Fibroblast of lung (primary cell): ENCODE data around the gene CHTF18. TPM values are rescaled to one million over a fixed set of nuclear protein-coding genes. Genes with fewer than 3 reads are reported as not detected.
A peak's percentile ranks its signal among the peaks of the same experiment; 100 is the strongest.

Experiments used
- DNase-seq, 2 donors: peaks; one replicate each; pipeline versions ENCODE4 v3.0.0 to v3.0.0-alpha.2; 2010; ENCODE audit warnings: low read depth in 2 of 2
- H2AFZ ChIP-seq: 2 replicates; pipeline ENCODE4 v1.5.1; 2012; ENCODE audit warnings: low read length, control low read depth, inconsistent platforms
- H3K27ac ChIP-seq: 2 replicates; pipeline ENCODE4 v1.5.1; 2011; ENCODE audit warnings: low read length, control low read depth; ENCODE audit not compliant: insufficient read depth
- H3K27me3 ChIP-seq: 2 replicates; pipeline ENCODE4 v1.5.1; 2011; ENCODE audit warnings: mild to moderate bottlenecking, low read length; ENCODE audit not compliant: control insufficient read depth, insufficient read depth
- H3K36me3 ChIP-seq: 2 replicates; pipeline ENCODE4 v1.5.1; 2011; ENCODE audit warnings: low read length; ENCODE audit not compliant: control insufficient read depth, insufficient read depth
- H3K4me1 ChIP-seq: 2 replicates; pipeline ENCODE4 v1.5.1; 2011; ENCODE audit warnings: low read length; ENCODE audit not compliant: control insufficient read depth, insufficient read depth; ENCODE audit errors: extremely low read depth
- H3K4me2 ChIP-seq: 2 replicates; pipeline ENCODE4 v1.5.1; 2011; ENCODE audit warnings: low read length, control low read depth; ENCODE audit not compliant: insufficient read depth; ENCODE audit errors: extremely low read depth
- H3K4me3 ChIP-seq, 4 experiments: fragments of 200-600 bp in 1 of 4; sonication (generic) in 1 of 4; replicated peaks in 1 of 4; 2 replicates each; pipeline ENCODE4 v1.5.1; 2011 to 2016; ENCODE audit warnings: low read length in 4 of 4, low read depth in 3 of 4, mild to moderate bottlenecking in 3 of 4, control low read depth in 2 of 4, inconsistent platforms in 1 of 4, mixed read lengths in 1 of 4; ENCODE audit not compliant: insufficient read depth in 1 of 4; ENCODE audit errors: control extremely low read depth in 1 of 4
- H3K79me2 ChIP-seq: 2 replicates; pipeline ENCODE4 v1.5.1; 2012; ENCODE audit warnings: mild to moderate bottlenecking, low read length, inconsistent platforms; ENCODE audit not compliant: control insufficient read depth, insufficient read depth
- H3K9ac ChIP-seq: 2 replicates; pipeline ENCODE4 v1.5.1; 2011; ENCODE audit warnings: mild to moderate bottlenecking, low read length, control low read depth; ENCODE audit not compliant: insufficient read depth
- H3K9me3 ChIP-seq: 2 replicates; pipeline ENCODE4 v1.5.1; 2012; ENCODE audit warnings: low read depth, low read length; ENCODE audit not compliant: control insufficient read depth, insufficient read depth
- H4K20me1 ChIP-seq: 2 replicates; pipeline ENCODE4 v1.5.1; 2011; ENCODE audit warnings: low read length; ENCODE audit not compliant: control insufficient read depth, insufficient read depth; ENCODE audit errors: extremely low read depth
- CTCF ChIP-seq, 2 donors: IDR thresholded peaks in 1 of 2; conservative IDR thresholded peaks in 1 of 2; 1 replicate in 1 of 2; 2 replicates in 1 of 2; pipeline ENCODE4 v1.5.1; 2011 to 2012; ENCODE audit warnings: low read length in 2 of 2, control low read depth in 1 of 2, inconsistent platforms in 1 of 2, low read depth in 1 of 2, mild to moderate bottlenecking in 1 of 2
- EZH2 ChIP-seq: IDR thresholded peaks from 2 replicates; pipeline ENCODE4 v1.5.1; 2012; ENCODE audit warnings: low read length, control low read depth, mild to moderate bottlenecking; ENCODE audit errors: missing control alignments
- polyA plus RNA-seq, 2 donors: library from polyadenylated mRNA; depleted of rRNA in 1 of 2; stranded (reverse) in 1 of 2; unstranded in 1 of 2; fragments of >200 nt; gene quantifications; 2 replicates each; pipeline ENCODE4 v1.2.1, GENCODE V29; 2011 to 2012; ENCODE audit warnings: missing spikeins in 1 of 2
- total RNA-seq: library from RNA; depleted of rRNA; stranded (reverse); fragments of >200 nt; gene quantifications from 2 replicates; pipeline ENCODE4 v1.2.1, GENCODE V29; 2014

CHTF18 gene
- total and polyA plus RNA-seq, 2 donors (not counting 1 experiment from before 2014, with no cell fraction given), result 1.1 to 4.3 TPM

- Histone ChIP-seq H3K9me3 (no peaks in the 10 kb centered on the region), H4K20me1 (no peaks in the 10 kb centered on the region), H2AFZ (no peak overlapping the region), H3K9ac (no peak overlapping the region), H3K27ac (no peak overlapping the region), H3K4me3 (no peak overlapping the region), H3K36me3 (no peaks in the 10 kb centered on the region), H3K27me3 (no peaks in the 10 kb centered on the region), H3K4me2 (no peak overlapping the region), H3K79me2 (no peaks in the 10 kb centered on the region), H3K4me1 (no peaks in the 10 kb centered on the region)
- TF ChIP-seq EZH2 (no peak), CTCF (conservative IDR thresholded peaks at IDR 0.05 in 1 of 2, IDR thresholded peaks at IDR 0.05 in 1 of 2; ENCODE audit: low read depth in 1 of 2, low read length in 2 of 2) (no peak)
- no peak for DNase-seq
Observed at GRCh38 chr16:776824-777223, 11.6 kb upstream of the CHTF18 start.

GRCh38 chr16:777826-778225, 10.6 kb upstream of the CHTF18 start:
- Histone ChIP-seq H3K4me2 (no peak overlapping the region), H3K79me2 (no peaks in the 10 kb centered on the region), H4K20me1 (no peaks in the 10 kb centered on the region), H3K9me3 (no peaks in the 10 kb centered on the region), H3K36me3 (no peaks in the 10 kb centered on the region), H3K4me3 (no peak overlapping the region), H3K9ac (no peak overlapping the region), H3K4me1 (no peaks in the 10 kb centered on the region), H2AFZ (no peak overlapping the region), H3K27ac (no peak overlapping the region), H3K27me3 (no peaks in the 10 kb centered on the region)
- DNase-seq, result peak in 1 of 2 donors; percentile 37
- TF ChIP-seq CTCF (conservative IDR thresholded peaks at IDR 0.05 in 1 of 2, IDR thresholded peaks at IDR 0.05 in 1 of 2; ENCODE audit: low read depth in 1 of 2, low read length in 2 of 2) (no peak), EZH2 (no peak)

- Histone ChIP-seq H3K9me3 (no peaks in the 10 kb centered on the region), H3K4me1 (no peaks in the 10 kb centered on the region), H3K36me3 (no peaks in the 10 kb centered on the region), H3K27ac (no peak overlapping the region), H3K27me3 (no peaks in the 10 kb centered on the region), H3K4me3 (no peak overlapping the region), H3K4me2 (no peak overlapping the region), H3K79me2 (no peaks in the 10 kb centered on the region), H3K9ac (no peak overlapping the region), H4K20me1 (no peaks in the 10 kb centered on the region), H2AFZ (no peak overlapping the region)
- no peak for DNase-seq
- TF ChIP-seq CTCF (conservative IDR thresholded peaks at IDR 0.05 in 1 of 2, IDR thresholded peaks at IDR 0.05 in 1 of 2; ENCODE audit: low read depth in 1 of 2, low read length in 2 of 2) (no peak), EZH2 (no peak)
Observed at GRCh38 chr16:778447-778846, 10.0 kb upstream of the CHTF18 start.
